IPS DF 4.7 (cell line): ENCODE measurements around the gene CLCN4.

Experiments used
- DNase-seq: peaks from one replicate; pipeline ENCODE4 v3.0.0-alpha.2; 2013; ENCODE audit warnings: low spot score; ENCODE audit errors: extremely low read depth

CLCN4 gene

DNA sequence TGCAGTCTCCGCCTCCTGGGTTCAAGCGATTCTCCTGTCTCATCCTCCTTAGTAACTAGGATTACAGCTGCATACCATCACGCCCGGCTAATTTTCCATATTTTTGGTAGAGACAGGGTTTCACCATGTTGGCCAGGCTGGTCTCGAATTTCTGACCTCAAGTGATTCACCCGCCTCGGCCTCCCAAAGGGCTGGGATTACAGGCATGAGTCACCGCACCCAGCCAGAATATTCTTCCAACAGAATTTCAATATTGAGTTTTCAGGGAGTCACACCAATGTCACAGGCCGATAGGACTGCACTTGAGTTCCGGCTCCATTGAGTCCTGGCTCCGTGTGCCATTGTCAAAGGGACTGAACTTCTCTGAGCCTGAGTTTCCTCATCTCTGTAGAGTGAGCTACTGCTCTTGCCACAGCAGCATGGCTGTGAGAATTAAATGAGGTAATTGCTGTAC, 82.9 kb downstream of the CLCN4 start:
- DNase-seq: no peak

DNA sequence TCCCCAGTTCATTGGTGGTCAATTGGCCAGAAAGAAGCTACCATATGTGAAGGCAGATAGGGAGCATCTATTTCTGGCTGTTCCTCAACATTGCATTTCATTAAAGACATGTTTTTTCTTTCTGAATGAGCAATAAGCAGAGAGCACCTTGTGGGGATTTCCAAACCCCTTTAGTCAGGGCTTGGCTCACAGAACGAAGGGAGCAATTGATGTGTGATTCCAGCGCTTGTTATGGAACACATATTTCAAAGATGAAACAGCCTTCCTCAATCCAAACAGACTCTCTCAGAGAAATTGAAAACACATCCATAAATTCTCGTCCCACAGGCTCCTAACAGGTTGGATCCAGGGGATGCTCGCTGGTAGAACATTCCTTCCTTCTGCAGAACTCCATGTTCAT, 84.1 kb downstream of the CLCN4 start:
- DNase-seq: no peak

DNA sequence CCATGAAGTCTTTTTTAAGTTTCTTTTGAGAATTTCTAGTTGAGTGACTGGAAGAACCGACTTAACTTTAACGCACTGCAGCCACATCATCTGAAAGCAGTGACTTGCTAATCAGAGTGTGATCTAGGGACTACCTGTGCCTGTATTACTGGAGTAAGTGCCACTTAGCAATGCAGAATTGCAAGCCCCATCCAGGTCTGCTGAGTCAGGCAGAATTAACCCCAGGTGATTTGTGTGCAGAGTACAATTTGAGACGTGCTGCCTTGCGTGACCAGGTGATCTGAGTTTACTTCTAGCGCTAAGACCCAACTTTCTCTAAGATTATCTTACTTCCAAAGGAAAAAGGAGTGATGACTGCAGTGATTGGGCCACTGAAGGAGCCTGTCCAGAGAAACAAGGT, 85.3 kb downstream of the CLCN4 start:
- DNase-seq: no peak

DNA sequence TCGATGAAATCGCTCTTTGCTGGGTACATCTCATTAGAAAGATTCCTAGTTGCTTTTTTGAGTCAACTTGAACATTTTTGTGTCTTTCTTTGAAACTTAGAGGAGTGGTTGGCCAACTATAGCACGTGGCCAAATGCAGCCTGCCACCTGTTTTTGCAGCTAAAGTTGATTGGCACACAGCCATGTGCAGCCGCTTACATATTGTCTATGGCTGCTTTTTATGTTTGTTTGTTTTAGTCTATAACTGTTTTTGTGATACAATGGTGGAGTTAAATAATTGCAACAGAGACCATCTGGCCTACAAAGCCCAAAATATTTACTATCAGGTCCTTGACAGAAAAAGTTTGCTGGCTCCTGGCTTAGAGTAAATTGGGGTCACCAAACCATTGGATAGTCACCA, 86.3 kb downstream of the CLCN4 start:
- no peak for DNase-seq

DNA sequence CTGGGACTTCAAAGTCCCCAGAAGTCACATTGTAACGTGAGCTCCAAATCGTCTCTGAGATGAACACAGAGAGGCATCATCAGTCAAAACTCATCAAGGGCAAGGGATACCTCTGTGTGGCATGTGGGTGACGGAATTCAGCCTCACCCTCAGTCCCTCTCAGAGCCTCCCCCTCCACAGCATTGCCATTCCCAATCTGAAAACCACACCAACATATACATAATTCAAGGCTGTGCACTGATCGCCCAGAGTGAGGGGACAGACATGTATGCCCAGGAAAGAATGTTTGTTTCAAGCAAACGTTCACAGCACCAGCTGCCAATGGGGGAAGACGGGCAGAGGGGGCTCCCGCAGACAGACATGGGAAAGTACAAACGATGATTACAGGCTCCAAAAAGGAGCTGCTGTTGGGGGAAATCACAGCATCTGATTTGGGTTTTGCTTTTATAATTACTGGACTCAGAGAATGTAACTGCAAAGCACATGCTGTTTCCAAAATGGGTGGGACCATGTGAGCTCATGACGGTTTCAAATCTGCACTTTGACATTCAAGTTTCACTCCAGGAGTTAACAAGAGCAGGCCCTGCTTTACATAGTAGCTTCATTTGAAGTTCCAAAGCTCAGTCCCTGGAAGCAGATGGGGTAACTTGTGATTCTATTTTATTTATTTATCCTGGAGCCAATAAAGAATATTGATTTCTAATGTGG, 88.3 kb downstream of the CLCN4 start:
- no peak for DNase-seq

DNA sequence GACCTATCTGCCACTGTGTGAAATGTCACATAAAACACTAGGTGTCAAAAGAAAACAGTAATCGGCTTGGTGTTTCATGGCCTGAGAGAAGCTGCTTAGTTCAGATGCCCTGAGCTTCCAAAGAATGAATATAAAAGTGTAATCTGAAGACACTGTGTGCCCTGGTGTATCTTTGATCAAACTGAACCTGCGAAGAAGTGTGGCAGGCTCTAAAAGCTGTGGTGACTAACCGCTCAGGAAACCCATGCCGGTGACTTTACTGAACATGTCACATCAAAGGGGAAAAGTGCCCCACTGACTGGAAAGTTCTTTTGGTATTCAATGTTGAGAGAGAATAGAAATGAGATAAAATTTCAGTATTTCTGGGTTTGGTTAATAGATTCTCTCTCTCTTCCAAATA, 89.1 kb downstream of the CLCN4 start:
- no peak for DNase-seq

DNA sequence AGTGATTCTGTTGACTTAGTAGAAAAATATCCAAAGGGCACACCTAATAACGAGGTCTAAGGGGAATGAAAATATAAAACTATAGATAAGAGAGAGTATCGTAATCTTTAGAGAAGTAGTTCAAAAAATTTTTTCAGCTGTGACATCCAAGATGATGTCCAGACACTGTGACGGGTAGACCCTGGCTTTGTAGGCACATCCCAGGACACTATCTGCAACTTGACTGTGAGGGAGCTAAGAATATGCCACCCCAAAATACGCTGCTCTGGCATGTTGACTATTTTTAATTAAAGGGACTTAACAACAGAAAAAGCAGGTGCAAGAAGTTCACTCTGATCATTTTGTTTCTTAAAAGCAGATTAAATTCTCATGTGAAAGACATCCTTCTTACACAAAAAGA, 89.5 kb downstream of the CLCN4 start:
- no peak for DNase-seq

DNA sequence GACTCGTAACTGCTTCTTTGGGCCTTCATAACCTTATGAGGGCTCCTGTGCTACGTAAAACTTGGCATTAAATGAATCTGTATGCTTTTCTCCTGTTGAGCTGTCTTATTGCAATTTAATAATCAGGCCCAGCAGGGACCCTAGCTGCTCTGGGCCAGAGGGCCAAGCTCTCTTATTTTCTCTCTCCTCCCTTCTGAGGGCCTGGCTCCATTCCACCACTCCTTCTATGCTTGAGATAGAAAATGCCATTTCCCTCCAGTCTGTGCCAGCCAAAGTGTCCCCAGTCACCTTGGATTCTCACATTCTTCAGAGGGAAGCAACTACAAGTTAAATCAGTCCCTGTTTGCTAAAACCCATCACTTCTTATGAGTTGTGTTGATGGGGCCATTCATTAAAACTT, 90.1 kb downstream of the CLCN4 start:
- no peak for DNase-seq

DNA sequence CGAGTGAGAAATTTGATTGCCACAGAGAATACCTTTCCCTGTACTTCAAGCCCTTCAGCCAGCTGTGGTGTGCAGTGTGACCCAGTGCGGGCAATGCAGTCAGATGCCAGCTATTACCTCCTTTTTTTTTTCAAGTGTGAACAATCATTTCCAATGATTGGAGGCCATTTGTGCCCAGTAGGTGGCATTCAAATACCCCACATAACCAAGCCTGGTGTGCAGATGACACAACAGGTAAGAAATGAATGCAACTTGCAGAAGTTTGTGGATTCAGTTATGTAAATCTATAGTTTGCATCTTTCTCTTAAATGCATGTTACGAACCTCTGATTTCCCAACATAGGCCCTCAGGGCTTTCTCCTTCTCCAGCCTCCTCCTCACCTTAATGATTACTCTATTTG, 98.0 kb downstream of the CLCN4 start:
- DNase-seq: no peak

DNA sequence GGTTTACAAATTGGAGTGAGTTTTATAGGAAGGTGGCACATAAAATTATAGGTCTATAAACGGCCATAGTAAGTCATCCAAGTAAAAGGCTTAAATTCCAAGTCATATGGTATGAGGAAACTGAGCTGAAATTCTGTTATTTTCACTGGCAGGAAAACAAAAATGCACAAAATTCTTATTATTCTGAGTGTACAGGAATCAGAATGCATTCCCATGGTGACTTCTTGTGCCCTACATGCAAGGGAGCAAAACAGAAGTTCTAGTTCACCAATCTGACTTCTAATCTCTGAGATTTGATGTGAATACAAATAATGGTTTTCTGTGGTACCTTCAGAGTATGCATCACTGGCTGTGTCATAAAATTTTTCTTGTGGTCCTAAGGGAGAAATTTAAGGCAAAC, 102.9 kb downstream of the CLCN4 start:
- no peak for DNase-seq

DNA sequence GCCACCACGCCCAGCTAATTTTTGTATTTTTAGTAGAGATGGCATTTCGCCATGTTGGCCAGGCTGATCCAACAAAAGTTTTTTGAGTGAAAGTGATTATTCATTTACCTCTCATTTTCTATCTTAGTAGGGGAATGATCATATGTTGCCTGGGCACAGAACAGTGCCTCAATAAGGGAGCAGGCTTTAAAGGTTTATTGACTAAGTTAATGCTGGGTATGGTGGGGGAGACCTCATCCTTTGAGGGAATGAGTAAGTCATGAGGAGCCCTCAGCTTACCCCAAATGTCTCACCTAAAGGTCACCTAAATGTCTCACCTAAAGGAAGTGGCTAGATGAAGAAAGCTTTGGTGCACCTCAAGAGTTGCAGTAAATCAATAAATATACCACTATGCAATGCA, 109.0 kb downstream of the CLCN4 start:
- DNase-seq: no peak

DNA sequence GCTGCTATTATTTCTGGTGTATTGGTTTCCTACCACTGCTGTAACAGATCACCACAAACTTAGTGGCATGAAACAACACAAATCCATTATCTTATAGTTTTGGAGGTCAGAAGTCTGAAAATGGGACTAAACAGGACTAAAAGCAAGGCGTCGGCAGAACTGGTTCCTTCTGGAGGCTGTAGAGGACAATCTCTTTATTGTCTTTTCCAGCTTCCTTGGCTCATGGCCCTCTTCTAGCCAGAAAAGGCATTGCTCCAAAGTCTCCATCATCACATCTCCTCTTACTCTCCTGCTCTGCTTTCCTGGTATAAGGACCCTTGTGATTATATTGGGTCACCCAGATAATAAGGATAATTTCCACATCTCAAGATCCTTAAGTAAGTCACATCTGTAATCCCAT, 121.9 kb downstream of the CLCN4 start:
- DNase-seq: no peak

DNA sequence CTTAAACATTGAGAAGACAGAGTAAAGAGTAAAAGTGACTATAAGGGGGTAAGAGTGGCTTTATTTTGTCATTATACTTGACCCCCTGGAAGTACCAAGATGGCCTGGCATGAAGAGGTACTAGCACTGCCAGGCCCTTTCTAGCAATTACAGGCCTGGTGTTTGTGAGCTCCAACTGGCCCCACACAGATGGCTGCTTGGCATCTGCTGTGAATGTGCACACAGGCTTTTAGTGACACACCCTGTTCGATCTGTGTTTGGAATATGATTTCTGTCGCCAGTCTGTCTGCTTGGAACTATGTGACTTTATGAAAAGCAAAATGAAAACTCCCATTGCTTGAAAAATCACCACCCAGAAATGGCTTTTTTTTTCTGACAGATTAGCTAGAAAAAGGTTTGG, 123.3 kb downstream of the CLCN4 start:
- no peak for DNase-seq

DNA sequence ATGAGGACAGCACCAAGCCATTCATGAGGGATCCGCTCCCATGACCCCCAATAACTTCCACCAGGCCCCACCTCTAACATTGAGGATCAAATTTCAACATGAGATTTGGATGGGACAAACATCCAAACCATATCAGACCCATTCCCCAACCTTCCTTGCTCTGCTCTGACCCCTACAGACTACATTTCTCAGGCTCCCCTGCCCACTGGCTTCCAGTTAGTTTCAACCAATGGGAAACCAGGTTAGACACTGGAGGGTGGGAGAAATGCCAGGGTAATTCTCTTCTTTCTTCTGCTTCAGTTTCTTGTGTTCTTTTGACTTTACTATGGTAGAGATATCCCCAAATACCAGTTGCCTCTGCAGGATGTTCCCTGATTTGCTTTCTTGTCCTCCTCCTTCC, 125.7 kb downstream of the CLCN4 start:
- no peak for DNase-seq

DNA sequence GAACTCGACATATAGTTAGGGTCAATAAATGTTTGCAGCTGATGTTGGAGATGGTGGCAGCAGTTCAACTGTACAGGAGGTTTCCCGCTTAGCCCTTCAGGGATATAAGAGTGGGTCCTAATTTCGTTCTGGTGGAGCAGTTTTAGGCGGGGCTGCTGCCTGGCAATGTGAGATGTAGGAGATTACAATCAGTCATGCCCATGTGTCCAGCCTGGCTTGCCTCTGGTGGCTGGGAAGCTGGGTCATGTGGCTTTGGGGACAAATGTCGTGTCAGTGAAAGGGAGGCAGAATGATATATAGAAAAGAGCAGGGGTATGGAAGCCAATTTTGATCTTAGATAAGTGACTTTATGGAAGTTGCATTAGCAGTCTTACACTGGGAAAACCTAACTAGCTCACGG, 129.4 kb downstream of the CLCN4 start:
- DNase-seq: no peak
